Measurements from ENCODE around the gene GUCY1A1.

GRCh38 chr4:155711556-155711955 is 44.9 kb downstream of the GUCY1A1 start:
- TF ChIP-seq, protein P1, sequence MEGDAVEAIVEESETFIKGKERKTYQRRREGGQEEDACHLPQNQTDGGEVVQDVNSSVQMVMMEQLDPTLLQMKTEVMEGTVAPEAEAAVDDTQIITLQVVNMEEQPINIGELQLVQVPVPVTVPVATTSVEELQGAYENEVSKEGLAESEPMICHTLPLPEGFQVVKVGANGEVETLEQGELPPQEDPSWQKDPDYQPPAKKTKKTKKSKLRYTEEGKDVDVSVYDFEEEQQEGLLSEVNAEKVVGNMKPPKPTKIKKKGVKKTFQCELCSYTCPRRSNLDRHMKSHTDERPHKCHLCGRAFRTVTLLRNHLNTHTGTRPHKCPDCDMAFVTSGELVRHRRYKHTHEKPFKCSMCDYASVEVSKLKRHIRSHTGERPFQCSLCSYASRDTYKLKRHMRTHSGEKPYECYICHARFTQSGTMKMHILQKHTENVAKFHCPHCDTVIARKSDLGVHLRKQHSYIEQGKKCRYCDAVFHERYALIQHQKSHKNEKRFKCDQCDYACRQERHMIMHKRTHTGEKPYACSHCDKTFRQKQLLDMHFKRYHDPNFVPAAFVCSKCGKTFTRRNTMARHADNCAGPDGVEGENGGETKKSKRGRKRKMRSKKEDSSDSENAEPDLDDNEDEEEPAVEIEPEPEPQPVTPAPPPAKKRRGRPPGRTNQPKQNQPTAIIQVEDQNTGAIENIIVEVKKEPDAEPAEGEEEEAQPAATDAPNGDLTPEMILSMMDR (conservative IDR thresholded peaks at IDR 0.05 in 1 of 2, IDR thresholded peaks at IDR 0.05 in 1 of 2; ENCODE audit: low read depth in 1 of 2, low read length in 2 of 2): no peak
- no peak for TF ChIP-seq EZH2 (IDR thresholded peaks at IDR 0.05; ENCODE audit: low read length, missing control alignments)

All from fibroblast of lung (primary cell).